ENCODE measurements around the gene BYSL.
"Not testable (repeated sequence)": the region's sequence is repeated elsewhere in the genome, so short reads cannot be mapped to it uniquely, and the experiment has no call there.

Gene BYSL

DNA sequence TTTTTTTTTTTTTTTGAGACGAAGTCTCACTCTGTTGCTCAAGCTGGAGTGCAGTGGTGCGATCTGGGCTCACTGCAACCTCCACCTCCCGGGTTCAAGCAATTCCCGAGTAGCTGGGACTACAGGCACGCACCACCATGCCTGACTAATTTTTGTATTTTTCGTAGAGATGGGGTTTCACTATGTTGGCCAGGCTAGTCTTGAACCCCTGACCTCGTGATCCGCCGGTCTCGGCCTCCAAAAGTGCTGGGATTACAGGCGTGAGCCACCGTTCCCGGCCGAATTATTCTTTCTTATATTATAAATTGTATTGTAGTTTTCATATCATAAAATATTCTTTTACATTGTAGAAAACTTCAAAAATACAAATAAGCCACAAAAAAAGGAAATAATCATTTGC is 21.6 kb downstream of the BYSL start:
- not testable (repeated sequence) for DNase-seq

DNA sequence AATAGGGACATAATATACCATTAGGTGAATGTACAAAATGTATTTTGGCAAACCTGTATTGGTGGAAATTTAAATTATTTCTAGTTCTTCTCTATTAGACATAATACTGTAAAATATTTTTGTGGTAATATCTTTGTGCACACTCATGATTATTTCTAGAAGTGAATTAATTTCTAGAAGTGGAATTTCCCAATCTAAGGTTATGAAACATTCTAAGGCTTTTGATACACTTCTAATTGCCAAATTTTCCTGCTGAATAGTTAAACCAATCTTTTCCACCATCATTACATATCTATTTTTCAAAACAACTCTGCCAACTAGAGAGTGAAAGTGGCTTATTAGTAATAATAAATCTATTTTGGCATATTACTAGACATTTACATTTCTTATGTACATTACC is 22.2 kb downstream of the BYSL start:
- peak; percentile 47 for DNase-seq

DNA sequence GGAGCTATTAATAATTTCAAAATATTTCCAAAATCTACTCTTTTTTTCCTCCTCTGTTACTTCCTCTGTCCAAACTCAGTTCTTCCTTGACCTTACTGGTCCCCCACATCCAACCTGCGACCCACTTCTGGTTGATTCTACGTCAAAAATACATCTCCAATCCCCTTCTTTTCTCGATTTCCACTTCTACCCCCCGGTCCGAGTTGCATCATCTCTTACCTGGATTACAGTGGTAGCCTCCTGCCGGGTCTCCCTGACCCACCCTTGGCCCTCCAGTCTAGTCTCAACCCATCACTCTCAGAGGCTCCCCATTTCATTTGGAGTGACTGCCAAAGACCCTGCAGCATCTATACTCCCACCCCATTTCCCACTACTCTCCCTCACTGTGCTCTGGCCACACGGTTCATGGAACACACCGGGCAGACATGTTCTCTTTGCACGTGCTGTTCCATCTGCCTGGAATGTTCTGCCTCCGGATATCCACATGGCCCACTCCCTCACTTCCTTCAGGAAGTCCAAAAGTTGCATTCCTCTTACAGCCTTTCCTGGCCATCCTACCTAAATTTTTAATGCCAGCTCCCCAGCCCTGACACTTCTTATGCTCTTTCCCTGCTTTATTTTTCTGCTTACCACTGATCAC is 26.4 kb downstream of the BYSL start:
- no peak for DNase-seq

DNA sequence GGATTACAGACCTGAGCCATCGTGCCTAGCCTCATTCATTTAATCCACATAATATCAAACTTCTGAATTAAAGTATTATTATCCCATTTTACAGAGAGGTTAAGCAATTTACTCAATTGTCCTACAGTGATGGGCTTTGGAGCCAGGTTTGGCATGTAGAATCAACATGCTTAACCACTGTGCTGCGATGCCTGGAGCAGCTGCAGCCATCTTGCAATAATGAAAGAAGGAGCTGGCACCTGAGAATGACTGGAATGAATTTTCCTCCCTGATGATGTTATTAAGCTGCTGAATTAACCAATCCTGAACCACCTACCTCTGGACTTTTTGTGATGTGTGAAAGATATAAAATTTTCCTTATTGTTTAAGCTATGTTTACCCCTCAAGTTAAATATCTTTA is 33.4 kb downstream of the BYSL start:
- DNase-seq, result no peak

DNA sequence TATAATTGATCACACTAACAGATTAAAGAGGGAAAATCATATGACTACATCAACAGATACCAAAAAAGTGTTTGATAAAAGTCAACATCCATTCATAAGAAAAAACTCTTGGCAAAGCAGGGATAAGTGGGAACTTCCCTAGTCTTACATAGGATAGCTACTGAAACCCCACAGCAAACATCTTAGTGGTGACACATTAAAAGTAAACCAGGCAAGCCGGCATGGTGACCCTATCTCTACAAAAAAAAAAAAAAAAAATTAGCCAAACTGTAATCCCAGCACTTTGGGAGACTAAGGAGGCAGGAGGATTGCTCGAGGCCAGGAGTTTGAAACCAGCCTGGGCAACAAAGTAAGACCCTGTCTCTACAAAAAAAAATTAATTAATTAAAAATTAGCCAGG is 34.1 kb downstream of the BYSL start:
- no peak for DNase-seq

DNA sequence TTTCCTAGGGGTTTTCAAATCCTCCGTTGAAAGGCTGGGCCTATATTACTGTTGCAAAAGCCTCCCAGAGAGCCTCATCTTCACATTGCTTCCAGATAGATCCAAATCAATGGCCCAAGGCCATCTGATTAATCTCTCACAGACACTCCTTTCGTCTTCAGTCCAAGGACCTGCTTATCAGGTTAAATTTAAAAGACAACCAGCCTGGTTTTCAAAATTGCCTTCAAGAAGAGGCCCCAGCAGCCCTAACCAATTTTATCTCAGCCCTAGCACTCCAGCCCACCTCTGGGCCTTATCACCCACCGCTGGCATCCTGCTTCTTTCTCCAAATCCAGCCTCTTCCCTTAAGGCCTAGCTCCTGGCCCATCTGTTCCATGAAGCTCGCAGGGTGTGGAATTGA is 35.8 kb downstream of the BYSL start:
- DNase-seq, result no peak

DNA sequence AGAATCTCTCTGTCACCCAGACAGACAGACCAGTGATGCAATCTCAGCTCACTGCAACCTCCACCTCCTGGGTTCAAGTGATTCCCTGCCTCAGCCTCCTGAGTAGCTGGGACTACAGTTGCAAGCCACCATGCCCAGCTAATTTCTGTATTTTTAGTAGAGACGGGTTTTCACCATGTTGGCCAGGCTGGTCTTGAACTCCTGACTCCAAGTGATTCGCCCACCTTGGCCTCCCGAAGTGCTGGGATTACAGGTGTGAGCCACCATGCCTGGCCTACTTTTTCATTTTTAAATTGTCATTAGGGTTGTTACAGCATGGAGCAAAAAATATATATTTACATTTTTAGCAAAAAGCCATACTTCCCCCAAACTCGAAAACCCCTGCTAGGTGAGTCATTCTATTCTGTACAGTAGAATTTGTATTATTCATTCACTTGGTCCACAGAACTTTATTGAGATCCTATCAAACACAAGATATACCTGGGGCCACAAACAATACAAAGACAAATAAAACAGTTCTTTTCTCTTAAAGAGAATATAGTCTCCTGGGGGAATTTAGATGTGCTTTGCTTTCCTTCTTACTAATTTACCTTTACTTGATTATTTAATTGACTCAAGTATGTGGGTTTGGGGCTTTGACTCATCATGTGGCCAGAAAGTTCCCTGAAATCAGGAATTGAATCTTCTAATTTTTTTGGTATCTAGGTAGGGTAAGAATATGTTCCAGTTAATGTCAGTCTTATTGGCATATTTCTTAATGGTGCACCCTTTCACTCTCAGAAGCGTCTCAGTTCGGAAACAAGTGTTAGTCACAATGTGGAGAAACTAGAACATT is 36.9 kb downstream of the BYSL start:
- DNase-seq, result no peak

DNA sequence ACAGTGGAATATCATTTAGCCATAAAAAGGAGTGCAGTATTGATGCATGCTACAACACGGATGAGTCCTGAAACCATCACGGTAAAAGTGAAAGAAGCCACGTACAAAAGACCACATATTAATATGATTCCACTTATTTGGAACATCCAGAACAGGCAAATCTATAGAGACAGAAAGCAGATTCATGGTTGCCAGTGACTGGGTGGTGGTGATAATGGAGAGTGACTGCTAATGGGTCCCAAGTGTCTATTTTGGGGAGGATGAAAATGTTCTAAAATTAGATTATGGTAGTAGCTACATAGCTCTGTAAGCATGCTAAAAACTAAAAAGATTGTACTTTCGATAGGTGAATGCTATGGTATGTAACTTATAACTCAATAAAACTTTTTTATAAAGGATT is 38.7 kb downstream of the BYSL start:
- no peak for DNase-seq

DNA sequence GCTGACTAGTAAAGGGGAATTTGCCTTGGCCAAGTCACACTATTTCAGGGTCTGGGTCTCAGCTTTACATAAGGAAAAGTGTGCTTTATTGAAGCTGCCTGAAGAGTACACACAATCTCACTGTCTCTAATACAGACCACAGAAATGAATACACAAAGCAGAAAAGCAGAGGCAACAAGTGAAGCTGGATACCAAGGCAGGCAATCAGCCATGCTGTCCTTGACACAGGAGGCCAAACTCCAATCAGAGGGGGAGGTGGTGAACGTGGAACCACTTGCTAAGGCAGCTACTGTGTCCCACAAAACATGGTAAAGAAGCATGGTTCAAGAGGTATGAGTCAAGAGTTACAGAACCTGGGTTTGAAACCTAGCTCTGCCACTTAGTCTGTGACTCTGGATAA is 42.1 kb downstream of the BYSL start:
- no peak for DNase-seq

DNA sequence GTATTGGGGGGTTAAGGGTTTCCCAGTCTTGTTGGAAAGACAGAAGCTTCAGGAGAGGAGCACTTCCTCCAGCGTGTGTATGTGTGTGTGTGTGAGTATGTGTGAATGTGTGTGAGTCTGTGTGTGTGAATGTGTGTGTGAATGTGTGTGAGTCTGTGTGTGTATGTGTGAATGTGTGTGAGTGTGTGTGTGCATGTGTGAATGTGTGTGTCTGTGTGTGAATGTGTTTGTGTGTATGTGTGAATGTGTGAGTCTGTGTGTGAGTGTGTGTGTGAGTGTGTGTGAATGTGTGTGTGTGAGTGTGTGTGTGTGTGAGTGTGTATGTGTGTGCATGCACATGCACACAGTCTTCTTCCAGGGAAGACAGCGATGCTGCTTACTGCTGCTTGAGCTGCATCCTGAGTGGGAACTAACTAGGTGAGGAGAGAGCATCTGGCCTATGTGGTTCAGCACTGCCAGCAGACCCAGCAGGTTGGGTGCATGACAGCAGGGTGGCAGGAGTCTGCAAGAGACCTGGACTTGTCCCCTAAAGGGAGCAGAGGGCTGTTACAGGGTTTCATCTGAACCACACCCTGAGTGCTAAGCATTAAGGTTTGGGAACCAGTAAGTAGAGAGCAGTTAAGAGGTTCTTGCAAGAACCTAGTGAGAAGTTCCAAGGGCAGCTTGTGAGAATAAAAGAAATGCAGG is 43.0 kb downstream of the BYSL start:
- DNase-seq, result no peak

DNA sequence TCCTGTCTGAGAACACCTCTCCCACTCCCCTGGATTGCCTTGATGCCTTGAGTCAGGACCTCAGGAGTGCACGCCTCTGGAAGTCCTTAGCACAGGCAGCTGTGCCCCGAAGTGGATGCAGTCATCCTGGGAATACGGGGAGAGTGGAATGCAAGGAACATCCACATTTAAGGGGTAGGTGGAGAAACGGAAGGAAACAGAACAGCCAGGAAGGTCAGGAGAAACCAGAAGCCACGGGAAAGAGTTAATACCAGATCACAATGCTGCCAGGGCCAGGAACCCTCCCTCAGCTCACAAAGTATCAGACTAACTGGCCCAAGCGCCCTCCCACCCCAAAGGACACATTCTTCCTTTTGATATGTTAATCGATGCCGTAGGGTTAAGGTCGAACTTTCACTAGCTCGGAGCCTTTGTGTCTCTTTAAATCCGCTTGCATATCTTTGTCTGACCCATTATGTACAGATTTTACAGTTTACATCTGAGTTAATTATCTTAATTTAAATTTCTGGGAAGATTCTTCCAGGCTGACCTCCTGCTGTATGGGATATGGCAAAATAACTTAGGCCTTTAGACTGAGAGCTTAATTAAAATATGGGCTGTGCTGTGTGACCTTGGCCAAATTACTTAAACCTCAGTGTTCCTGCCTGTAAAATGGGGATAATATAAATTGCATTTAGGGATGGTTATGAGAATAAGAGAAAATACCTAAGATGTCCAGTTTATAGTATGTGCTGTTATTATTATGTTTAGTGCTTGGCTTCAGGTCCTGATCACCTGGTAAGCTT is 44.3 kb downstream of the BYSL start:
- DNase-seq, result no peak

DNA sequence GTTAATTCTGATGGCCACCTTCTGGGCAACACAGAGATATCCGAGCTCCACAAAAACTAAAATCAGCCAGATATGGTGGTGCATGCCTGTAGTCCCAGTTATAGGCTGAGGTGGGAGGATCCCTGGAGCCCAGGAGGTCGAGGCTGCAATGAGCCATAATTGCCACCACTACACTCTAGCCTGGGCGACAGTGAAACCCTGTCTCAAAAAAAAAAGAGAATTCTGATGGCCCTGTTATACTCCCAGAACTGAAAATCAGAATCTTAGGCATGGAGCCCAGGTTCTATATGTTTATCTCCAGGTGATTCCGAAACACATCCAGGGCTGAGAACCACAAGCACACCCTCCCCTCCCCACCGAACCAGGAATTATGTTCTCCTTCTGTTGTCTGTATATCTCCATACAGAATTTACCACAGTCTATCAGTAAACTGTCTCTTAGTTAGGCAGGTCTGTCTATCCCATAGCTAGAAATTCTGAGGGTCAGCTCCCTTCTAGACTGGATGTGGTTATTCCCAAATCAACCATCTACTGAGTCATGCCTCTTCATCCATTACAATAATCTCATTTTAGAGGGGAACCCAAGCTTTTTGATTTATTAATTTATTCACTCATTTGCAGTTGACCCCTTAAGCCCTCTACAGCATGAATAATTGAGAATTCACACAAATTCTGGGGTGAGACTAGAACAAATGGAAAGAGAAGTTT is 45.1 kb downstream of the BYSL start:
- DNase-seq, result no peak

DNA sequence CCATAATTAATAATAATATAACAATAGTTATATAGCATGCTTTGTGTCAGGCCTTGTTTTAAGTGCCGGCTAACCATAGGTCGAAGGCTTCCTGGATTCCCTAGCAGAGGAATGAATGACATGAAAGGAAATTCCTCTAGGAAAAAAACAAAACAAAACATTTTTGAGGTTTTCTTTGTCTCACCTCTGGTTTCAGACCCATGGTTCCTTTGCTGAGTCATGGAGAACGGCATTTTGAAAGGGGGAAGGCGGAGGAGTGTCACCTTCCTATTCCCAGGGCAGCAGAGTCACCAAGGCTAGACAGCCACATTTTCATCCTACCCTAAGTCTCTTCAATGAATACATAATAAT is 45.6 kb downstream of the BYSL start:
- DNase-seq, result no peak

DNA sequence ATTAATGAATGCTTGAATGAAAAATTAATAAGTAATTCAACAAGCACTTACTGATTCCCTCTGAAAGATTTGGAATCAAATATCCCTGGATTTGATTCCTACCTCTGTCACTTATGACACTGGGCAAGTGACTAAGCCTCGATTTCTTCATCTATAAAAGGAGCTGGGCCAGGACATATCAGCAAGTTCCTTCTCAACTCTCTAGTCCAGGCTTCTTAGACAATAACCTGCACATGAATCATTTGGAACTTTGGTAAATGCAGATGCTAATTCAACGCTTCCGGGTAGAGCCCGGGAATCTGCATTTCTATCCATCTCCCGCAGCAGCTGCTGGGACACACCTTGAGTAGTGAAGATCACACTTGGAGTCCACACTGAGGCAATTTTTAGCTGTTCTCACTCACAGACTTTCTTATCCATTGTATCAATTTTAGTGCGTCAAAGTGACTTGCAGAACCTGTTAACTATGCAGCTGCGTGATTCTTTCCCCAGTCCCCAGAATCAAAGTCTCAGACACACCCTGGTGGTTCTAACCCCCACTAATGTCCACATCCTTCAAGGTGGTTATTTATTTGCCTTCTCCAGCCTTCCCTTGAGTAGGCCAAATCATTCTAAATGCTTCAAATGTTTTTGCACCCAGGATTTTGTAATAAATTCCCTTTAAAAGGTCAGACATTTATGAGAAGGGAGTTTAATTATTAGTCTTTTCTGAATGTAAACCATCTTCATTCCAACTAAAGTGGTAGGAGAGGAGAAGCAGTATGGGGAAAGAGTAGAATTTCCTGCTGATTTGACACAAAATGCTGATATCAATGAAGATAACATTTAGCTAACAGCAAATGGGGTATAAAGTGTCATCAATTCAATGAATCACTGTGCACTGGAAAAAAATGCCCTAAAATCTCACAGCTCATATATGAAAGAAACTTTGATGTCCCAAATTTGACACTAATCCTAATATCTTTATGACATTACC is 46.3 kb downstream of the BYSL start:
- DNase-seq, result peak; percentile 47

DNA sequence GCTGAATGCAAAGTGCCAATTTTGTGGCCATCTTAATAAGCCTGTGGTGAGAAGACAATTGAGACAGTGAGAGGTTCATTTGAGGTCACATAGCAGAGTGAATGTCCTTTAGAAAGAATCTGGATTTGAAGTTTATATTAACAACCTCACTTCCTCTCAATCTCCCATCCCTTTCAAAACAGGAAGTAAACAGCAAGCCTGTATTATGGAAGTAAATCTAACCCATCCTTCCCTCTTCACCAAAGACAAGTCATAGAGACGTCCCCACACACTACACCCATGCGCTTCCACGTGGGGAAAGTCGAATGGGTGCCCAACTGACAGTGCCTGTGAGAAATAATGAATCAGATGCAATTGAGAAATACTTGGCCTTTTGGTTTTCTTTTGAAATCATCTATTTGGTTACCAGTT is 49.1 kb downstream of the BYSL start:
- DNase-seq, result peak; percentile 97

DNA sequence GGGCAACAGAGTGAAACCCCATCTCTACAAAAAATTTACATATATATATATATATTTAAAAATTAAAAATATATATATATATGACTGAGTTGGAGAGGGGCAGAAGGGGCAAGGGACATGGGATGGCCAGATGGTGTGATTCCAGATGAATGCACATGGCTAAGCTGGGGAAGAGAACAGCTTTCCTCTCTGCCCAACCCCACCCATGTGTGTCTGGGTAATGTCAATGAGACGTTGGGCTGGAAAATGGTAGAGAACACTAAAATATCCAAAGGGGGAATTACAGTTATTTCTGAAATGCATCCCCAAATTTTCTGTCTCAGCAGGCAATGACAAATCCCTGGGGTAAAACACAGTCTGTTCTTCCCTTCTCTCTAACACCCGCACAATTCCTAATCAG is 51.5 kb downstream of the BYSL start:
- no peak for DNase-seq

DNA sequence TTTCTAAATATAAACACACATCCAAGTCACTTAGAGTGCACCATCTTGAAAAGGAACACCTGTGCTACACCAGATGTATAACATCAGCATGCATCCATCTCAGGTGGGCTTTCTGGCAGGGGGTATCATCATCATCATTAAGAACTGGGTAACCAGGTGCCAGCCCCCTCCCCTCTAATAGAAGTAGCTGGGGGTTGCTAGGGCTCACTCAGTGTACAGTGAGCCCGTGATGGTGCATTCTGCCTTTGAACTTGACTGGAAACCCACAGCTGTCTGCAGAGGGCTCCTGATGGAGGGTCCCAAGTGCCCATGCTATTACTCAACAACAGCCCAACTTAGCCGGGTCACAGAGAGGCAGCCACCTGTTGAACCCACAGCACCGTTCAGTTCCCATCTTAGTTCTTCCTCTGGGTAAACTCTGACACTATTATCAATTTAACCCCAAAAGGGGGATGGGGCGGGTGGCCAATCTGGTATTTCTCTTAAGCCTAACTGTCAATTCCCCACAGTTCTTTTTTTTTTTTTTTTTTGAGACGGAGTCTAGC is 53.1 kb downstream of the BYSL start:
- DNase-seq, result no peak

DNA sequence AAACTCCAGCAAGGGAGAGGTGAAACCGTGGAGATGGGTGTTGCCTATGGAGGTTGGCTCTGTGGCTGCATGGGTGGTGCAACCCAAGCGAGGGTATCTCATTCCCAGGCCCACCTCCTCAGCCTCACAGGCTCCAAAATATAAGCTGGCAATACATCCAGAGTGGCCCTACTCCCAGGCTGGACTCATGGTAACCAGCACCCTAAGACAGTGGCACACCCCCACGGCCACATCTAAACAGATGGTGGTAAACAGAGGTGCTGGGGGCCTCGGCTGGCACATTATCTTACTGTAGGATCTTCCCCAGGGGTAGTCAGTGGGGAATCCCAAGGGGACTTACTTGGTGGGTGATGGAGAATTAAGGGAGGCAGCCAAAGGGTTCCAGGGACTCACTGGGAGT is 54.0 kb downstream of the BYSL start:
- DNase-seq, result no peak

DNA sequence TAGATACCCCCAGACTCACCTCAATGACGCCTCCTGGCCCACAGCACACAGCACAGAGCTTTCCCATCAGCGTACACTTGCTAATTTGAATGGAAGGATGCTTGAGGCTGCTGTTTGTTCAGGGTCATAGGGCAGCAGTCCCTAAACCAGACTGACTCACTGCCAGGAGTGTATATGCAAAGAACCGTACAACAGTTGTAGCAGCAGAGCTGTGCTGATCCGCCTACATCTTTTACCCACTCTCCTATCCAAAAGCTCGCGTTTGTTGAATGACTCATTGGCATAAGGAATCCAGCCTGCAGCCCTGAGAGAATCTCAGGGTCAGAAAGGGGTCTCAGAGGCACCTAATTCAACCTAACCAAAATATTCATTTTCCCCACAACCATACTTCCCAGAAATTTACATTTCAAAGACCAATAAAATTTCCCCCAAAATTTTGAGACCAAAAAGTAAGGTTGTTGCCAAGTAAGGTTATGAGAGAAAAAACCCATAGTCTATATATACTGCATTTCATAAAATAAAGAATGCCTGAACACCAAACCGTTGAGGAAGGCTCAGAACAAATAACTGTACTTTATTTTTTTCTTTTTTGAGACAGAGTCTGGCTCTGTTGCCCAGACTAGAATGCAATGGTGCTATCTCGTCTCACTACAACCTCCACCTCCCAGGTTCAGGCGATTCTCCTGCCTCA is 55.6 kb downstream of the BYSL start:
- DNase-seq, result peak; percentile 69
